ENCODE data around the gene TCL1B. TPM values are rescaled to one million over a fixed set of nuclear protein-coding genes. Genes with fewer than 3 reads are reported as not detected.
A peak's percentile ranks its signal among the peaks of the same experiment; 100 is the strongest.

TCL1B gene
- total and polyA plus RNA-seq, 2 experiments from 2014 or later: 5.5 to 6.0 TPM

DNA sequence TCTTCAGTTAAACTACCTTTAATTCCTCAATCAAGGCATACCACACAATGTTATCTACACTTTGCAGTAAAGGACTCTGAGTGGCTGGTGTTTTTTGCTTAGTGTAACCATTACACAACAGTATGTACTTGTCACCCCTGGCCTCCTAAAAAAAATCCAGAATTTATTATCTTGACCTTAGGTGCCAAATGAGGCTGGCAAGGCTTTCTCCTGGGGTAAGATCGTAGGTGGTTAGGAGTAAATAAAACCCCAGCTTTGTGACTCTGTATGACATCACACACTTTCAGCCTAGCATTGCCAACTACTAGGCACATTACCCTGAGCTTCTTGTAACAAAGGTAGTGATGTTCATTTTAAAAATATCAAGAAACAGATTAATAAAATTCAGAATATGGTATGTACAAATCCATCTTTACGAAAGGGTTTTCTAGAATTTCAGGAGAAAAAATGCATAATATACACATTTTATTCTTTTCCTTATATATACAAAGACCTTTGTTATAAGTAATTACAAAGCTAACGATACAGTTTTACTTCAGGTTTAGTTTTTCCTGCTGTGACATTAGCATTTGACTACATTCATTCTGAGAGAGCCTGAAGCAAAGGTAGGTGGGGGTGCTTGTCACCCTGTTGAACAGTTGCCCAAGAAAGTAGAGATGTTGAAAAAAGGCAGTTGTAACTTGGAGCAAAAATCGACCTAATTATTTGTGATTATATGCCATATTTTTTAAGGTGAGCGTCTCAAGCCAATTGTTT is 14.2 kb downstream of the TCL1B start (continued):
- TF ChIP-seq, protein P1, sequence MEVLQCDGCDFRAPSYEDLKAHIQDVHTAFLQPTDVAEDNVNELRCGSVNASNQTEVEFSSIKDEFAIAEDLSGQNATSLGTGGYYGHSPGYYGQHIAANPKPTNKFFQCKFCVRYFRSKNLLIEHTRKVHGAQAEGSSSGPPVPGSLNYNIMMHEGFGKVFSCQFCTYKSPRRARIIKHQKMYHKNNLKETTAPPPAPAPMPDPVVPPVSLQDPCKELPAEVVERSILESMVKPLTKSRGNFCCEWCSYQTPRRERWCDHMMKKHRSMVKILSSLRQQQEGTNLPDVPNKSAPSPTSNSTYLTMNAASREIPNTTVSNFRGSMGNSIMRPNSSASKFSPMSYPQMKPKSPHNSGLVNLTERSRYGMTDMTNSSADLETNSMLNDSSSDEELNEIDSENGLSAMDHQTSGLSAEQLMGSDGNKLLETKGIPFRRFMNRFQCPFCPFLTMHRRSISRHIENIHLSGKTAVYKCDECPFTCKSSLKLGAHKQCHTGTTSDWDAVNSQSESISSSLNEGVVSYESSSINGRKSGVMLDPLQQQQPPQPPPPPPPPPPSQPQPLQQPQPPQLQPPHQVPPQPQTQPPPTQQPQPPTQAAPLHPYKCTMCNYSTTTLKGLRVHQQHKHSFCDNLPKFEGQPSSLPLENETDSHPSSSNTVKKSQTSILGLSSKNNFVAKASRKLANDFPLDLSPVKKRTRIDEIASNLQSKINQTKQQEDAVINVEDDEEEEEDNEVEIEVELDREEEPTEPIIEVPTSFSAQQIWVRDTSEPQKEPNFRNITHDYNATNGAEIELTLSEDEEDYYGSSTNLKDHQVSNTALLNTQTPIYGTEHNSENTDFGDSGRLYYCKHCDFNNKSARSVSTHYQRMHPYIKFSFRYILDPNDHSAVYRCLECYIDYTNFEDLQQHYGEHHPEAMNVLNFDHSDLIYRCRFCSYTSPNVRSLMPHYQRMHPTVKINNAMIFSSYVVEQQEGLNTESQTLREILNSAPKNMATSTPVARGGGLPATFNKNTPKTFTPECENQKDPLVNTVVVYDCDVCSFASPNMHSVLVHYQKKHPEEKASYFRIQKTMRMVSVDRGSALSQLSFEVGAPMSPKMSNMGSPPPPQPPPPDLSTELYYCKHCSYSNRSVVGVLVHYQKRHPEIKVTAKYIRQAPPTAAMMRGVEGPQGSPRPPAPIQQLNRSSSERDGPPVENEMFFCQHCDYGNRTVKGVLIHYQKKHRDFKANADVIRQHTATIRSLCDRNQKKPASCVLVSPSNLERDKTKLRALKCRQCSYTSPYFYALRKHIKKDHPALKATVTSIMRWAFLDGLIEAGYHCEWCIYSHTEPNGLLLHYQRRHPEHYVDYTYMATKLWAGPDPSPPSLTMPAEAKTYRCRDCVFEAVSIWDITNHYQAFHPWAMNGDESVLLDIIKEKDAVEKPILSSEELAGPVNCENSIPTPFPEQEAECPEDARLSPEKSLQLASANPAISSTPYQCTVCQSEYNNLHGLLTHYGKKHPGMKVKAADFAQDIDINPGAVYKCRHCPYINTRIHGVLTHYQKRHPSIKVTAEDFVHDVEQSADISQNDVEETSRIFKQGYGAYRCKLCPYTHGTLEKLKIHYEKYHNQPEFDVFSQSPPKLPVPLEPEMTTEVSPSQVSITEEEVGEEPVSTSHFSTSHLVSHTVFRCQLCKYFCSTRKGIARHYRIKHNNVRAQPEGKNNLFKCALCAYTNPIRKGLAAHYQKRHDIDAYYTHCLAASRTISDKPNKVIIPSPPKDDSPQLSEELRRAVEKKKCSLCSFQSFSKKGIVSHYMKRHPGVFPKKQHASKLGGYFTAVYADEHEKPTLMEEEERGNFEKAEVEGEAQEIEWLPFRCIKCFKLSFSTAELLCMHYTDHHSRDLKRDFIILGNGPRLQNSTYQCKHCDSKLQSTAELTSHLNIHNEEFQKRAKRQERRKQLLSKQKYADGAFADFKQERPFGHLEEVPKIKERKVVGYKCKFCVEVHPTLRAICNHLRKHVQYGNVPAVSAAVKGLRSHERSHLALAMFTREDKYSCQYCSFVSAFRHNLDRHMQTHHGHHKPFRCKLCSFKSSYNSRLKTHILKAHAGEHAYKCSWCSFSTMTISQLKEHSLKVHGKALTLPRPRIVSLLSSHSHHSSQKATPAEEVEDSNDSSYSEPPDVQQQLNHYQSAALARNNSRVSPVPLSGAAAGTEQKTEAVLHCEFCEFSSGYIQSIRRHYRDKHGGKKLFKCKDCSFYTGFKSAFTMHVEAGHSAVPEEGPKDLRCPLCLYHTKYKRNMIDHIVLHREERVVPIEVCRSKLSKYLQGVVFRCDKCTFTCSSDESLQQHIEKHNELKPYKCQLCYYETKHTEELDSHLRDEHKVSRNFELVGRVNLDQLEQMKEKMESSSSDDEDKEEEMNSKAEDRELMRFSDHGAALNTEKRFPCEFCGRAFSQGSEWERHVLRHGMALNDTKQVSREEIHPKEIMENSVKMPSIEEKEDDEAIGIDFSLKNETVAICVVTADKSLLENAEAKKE (CRISPR knock-in tag; IDR thresholded peaks at IDR 0.05): no peak
- TF ChIP-seq, protein P2, sequence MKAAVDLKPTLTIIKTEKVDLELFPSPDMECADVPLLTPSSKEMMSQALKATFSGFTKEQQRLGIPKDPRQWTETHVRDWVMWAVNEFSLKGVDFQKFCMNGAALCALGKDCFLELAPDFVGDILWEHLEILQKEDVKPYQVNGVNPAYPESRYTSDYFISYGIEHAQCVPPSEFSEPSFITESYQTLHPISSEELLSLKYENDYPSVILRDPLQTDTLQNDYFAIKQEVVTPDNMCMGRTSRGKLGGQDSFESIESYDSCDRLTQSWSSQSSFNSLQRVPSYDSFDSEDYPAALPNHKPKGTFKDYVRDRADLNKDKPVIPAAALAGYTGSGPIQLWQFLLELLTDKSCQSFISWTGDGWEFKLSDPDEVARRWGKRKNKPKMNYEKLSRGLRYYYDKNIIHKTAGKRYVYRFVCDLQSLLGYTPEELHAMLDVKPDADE (IDR thresholded peaks at IDR 0.05): no peak
- TF ChIP-seq, protein P3, sequence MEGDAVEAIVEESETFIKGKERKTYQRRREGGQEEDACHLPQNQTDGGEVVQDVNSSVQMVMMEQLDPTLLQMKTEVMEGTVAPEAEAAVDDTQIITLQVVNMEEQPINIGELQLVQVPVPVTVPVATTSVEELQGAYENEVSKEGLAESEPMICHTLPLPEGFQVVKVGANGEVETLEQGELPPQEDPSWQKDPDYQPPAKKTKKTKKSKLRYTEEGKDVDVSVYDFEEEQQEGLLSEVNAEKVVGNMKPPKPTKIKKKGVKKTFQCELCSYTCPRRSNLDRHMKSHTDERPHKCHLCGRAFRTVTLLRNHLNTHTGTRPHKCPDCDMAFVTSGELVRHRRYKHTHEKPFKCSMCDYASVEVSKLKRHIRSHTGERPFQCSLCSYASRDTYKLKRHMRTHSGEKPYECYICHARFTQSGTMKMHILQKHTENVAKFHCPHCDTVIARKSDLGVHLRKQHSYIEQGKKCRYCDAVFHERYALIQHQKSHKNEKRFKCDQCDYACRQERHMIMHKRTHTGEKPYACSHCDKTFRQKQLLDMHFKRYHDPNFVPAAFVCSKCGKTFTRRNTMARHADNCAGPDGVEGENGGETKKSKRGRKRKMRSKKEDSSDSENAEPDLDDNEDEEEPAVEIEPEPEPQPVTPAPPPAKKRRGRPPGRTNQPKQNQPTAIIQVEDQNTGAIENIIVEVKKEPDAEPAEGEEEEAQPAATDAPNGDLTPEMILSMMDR (conservative IDR thresholded peaks at IDR 0.05; ENCODE audit: low read depth in 2 of 2): no peak

GRCh38 chr14:95701846-95702221 is 15.6 kb downstream of the TCL1B start:
- H3K4me3 Mint-ChIP-seq: 0 out of 3 replicates have a peak overlapping the region, but pooled peaks have one; percentile 28
- H3K27ac ChIP-seq (ENCODE audit: low read depth): no peak overlapping the region
- no peaks in the 10 kb centered on the region; the same call in 1 of the 2 replicates for H4K20me1 ChIP-seq (replicated peaks; ENCODE audit: insufficient read depth)
- H3K36me3 ChIP-seq (ENCODE audit: insufficient read depth): no peaks in the 10 kb centered on the region
- TF ChIP-seq CREB1 (CRISPR knock-in tag; IDR thresholded peaks at IDR 0.05; ENCODE audit: low read depth): no peak
- TF ChIP-seq POLR2AphosphoS5 (IDR thresholded peaks at IDR 0.05; ENCODE audit: low read depth): peak; percentile 18; the same call in 1 of the 2 replicates
- H3K36me3 Mint-ChIP-seq (ENCODE audit: low read depth): no peaks in the 10 kb centered on the region
- peaks cover 74% of the 10 kb centered on the region for H3K27me3 Mint-ChIP-seq (ENCODE audit: insufficient read depth, low read depth, poor library complexity)
- no peak overlapping the region for H3K27ac Mint-ChIP-seq
- no peaks in the 10 kb centered on the region for H3K9me2 ChIP-seq (ENCODE audit: insufficient read depth)
- peak overlapping the region; percentile 66 for H3K4me2 ChIP-seq
- peaks cover 26% of the 10 kb centered on the region for H3K4me1 Mint-ChIP-seq
- peaks cover 37% of the 10 kb centered on the region for H3K4me1 ChIP-seq (ENCODE audit: insufficient read depth)
- no peaks in the 10 kb centered on the region; the same call in 1 of the 2 replicates for H3F3A ChIP-seq (replicated peaks; ENCODE audit: low read depth)
- H2AFZ ChIP-seq: no peak overlapping the region
- peak overlapping the region; percentile 27 for H3K4me3 ChIP-seq
- H3K9me3 Mint-ChIP-seq: no peaks in the 10 kb centered on the region
- ATAC-seq: peak; percentile 76
- peak; percentile 68 for DNase-seq (ENCODE audit: low spot score)
- H3K79me2 ChIP-seq (replicated peaks; ENCODE audit: insufficient read depth): no peaks in the 10 kb centered on the region
- peaks cover 96% of the 10 kb centered on the region for H3K27me3 ChIP-seq (ENCODE audit: insufficient read depth)
